Bronchial epithelial cell (primary cell): ENCODE data around the gene HOXD11. TPM values are rescaled to one million over a fixed set of nuclear protein-coding genes. Genes with fewer than 3 reads are reported as not detected.

ENCODE experiments used
- DNase-seq: peaks from one replicate; pipeline ENCODE4 v3.0.0-alpha.2; 2010; ENCODE audit warnings: low read depth
- FAIRE-seq: peaks from 2 replicates; lab custom pipeline; 2011; peaks lifted over from hg19 to GRCh38; lab: Jason Lieb, UNC
- H3K27me3 ChIP-seq: 2 replicates; pipeline ENCODE4 v1.5.1; 2011; ENCODE audit warnings: low read length; ENCODE audit not compliant: control insufficient read depth, insufficient read depth
- H3K36me3 ChIP-seq: 2 replicates; pipeline ENCODE4 v1.5.1; 2011; ENCODE audit warnings: low read length; ENCODE audit not compliant: control insufficient read depth, insufficient read depth
- H3K4me3 ChIP-seq: 2 replicates; pipeline ENCODE4 v1.5.1; 2011; ENCODE audit warnings: mild to moderate bottlenecking, low read depth, low read length, control low read depth
- total RNA-seq: library from RNA; depleted of rRNA; stranded (reverse); fragments of >200 nt; gene quantifications from 2 replicates; pipeline ENCODE4 v1.2.1, GENCODE V29; 2014
- TF ChIP-seq, protein P1 (sequence below): IDR thresholded peaks from 2 replicates; pipeline ENCODE4 v1.5.1; 2011; ENCODE audit warnings: mild to moderate bottlenecking, moderate library complexity, low read length, control low read depth, inconsistent platforms; ENCODE audit not compliant: insufficient read depth, severe bottlenecking

HOXD11 gene
- not detected in 2 replicates for total RNA-seq

DNA sequence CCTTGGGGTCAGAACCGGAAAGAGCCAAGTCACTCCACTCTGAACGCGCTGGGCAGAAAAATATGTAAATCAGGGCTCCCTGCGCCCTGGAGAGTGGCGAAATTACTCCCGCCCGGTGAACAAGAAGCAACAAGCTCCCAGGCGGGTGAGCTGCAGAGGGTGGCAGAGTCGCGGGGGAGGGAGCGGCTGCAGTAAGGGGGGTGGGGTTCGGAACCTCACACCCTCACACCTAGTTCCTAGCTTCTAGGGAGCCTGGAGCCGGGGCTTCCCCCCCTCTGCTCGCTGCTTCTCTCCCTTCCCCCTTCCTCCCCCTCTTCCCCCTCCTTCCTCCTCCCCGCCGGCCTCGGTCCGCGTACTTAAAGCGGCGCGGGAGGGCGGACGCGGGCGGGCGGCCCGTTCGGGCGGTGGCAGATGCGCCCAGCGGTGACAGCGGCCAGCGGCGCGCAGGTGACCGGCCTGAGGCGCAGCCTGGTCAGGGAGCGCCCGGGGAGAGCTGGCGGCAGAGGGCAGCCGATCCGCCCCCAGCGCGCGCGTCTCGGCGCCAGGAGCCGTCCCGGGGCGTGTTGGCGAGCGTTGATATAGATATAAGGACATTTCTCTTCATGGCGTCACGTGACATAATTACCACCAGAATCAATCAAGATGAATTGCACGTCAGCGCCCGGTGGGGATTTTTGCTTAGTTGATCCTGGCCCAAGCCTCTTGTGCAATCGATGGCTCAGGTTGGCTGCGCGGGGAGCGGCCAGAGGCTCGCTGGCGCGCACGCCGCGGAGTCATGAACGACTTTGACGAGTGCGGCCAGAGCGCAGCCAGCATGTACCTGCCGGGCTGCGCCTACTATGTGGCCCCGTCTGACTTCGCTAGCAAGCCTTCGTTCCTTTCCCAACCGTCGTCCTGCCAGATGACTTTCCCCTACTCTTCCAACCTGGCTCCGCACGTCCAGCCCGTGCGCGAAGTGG, at the start of gene HOXD11:
TSS of gene HOXD11 (plus strand) at position 700 of the 959 bp plus-strand sequence. CDS start at position 776, 76 bp downstream.
- H3K36me3 ChIP-seq, result no peaks in the 10 kb centered on the region
- peak within 1 kb of the TSS; percentile 31 for H3K4me3 ChIP-seq
- H3K27me3 ChIP-seq, result peaks cover 75% of the 10 kb centered on the region
- FAIRE-seq (no peak), DNase-seq (peak; percentile 61)
- TF ChIP-seq, protein P1, sequence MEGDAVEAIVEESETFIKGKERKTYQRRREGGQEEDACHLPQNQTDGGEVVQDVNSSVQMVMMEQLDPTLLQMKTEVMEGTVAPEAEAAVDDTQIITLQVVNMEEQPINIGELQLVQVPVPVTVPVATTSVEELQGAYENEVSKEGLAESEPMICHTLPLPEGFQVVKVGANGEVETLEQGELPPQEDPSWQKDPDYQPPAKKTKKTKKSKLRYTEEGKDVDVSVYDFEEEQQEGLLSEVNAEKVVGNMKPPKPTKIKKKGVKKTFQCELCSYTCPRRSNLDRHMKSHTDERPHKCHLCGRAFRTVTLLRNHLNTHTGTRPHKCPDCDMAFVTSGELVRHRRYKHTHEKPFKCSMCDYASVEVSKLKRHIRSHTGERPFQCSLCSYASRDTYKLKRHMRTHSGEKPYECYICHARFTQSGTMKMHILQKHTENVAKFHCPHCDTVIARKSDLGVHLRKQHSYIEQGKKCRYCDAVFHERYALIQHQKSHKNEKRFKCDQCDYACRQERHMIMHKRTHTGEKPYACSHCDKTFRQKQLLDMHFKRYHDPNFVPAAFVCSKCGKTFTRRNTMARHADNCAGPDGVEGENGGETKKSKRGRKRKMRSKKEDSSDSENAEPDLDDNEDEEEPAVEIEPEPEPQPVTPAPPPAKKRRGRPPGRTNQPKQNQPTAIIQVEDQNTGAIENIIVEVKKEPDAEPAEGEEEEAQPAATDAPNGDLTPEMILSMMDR, result no peak

DNA sequence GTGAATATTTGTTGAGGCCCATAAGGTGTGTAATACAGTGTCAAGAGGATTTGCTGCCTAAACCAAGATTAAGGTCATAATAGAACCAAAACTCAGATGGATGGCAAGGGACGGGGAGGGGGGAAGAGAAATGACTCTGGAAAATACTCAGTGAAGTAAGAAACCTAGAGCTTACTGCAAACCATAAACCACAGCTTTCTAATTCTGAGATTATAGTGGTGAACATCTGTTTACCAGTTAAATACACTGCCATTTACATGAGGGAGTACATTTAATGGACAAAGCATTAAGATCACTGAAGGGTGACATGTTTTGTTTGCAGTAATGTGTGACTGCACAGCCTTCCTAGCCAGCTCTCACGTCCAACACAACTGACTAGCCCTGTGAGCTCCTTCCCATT, 43.1 kb upstream of the HOXD11 start:
- TF ChIP-seq, protein P1, result no peak
- Histone ChIP-seq H3K4me3 (no peak overlapping the region), H3K36me3 (no peaks in the 10 kb centered on the region), H3K27me3 (peaks cover 27% of the 10 kb centered on the region)
- DNase-seq (no peak), FAIRE-seq (no peak)

DNA sequence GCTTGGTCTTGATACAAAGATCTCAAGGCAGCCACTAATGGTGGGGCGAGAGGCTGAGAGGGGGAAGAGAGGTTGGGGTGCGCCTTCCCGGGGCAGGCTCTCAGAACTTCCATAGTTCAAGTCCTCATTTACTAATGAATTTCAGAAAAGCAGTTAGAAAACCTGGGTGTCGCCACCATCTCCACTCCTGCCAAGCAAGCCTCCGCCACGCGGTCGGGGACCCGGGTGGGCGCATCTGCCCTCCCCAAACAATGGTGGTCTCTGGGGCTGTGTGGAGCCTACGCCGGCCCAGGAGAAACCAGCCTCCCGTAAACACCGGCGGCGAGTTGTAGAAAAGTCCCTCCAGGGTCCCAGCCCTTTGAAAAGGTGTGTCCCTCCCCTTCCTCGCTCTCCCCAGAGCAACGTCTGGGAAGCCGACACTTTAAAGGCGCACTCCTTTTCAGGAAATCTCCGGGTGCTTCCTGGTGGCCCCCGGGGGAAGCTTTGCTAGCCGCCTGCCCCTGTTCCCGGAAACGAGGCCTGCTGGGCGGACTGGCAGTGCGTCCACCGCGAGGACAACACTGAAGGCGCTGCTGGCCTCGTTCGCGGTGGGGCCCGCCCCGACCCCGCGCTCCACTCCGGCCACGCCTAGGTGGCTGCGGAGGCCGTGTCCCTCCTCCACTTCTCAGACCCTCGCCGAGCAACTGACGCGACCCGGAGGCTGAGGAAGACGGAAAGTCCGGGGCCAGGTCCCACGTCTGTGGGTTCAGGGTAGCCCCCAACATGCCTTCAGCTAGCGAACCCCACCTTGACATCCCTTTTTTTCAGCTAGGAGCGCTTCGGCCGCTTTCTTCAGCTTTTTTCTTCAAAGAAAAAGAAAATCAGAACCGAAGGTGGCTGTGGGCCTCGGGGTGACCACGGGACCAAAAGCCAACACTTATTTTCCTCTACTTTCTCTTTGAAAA, 40.2 kb upstream of the HOXD11 start:
- H3K36me3 ChIP-seq, result no peaks in the 10 kb centered on the region
- TF ChIP-seq, protein P1, result no peak
- FAIRE-seq (no peak), DNase-seq (no peak)
- H3K4me3 ChIP-seq, result no peak overlapping the region
- peaks cover 46% of the 10 kb centered on the region for H3K27me3 ChIP-seq

- peaks cover 52% of the 10 kb centered on the region for H3K27me3 ChIP-seq
- no peak overlapping the region for H3K4me3 ChIP-seq
- H3K36me3 ChIP-seq, result no peaks in the 10 kb centered on the region
- TF ChIP-seq, protein P1, result no peak
- no peak for FAIRE-seq
- no peak for DNase-seq
These were observed 39.3 kb upstream of the HOXD11 start for GRCh38 chr2:176067589-176068418.

DNA sequence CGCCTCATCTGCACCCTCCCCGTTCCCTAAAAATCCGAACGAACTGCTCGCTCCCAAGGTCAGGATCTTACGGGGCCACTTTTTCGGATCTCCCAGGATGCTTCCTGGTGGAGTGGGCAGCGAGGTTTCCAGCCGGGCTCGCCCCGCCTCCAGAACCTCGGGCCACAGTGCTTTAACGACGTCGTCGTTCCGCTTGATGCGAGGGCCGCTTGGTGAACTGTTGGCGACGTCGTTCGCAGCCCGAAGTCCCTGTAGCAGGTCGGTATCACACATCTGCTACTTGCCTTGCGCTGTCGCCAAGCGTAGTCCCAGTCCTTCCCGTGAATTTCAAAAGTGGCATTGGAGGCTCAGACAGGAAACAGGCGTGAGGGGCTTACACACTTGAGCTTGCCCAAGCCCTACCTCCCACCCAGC, 38.7 kb upstream of the HOXD11 start:
- Histone ChIP-seq H3K27me3 (peaks cover 58% of the 10 kb centered on the region), H3K4me3 (no peak overlapping the region), H3K36me3 (no peaks in the 10 kb centered on the region)
- DNase-seq (no peak), FAIRE-seq (no peak)
- TF ChIP-seq, protein P1, result no peak
